HG02798 (cell line): Measurements from ENCODE around the gene SIGLEC7.

Experiments
- ATAC-seq: cut with Tn5 transposase; IDR thresholded peaks from one replicate; pipeline ENCODE4 v1.9.1; 2021; ENCODE audit warnings: mild to moderate bottlenecking; ENCODE audit not compliant: unreplicated experiment, poor library complexity

SIGLEC7 gene

DNA sequence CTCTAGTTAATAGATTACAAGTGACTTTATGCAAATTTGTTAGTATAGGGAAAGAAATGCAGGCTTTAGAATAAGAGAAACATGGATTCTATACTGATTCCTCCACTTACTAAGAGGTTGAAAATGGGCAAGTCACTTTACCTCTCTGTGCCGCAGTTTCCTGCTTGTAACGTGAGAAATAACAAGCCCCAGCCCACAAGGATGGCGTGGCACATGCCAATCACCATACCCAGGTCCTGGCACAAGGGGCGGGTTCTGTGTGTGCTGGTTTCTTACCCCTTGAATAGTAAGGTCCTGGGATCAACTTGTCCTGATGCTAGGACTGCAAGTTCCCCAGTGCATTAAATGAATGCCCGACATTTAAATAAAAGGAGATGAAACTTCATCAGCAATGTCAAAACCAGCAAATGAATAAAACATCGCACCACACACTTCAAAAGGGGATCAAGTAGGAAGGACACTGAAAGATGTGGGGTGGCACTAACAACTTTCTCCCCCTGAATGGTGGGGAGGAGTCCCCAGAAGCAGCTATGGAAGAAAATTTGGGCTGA, 25.3 kb upstream of the SIGLEC7 start:
- ATAC-seq = no peak

- no peak for ATAC-seq
These were observed 23.0 kb upstream of the SIGLEC7 start for GRCh38 chr19:51119101-51119500.

GRCh38 chr19:51119611-51120010, 22.5 kb upstream of the SIGLEC7 start:
- ATAC-seq = no peak

DNA sequence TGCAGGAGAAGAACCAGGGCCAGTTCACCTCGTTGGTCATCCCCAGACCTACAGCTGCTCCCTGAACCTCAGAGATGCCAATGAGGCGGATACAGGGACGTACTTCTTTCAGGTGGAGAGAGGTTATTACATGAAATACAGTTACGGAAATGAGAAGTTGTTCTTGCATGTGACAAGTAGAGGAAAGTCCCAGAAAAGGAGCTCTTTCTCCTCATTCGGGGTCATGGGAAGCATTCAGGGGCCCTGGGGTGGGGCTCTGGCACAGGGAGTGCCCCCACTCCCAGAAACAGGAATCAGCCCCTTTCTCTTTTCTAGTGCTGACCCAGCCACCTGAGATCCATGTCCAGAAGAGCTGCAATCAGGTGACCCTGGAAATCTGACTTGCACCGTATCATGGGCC, 21.9 kb upstream of the SIGLEC7 start:
- ATAC-seq = no peak

GRCh38 chr19:51121257-51121656, 20.8 kb upstream of the SIGLEC7 start:
- ATAC-seq = no peak

GRCh38 chr19:51122112-51122981, 19.8 kb upstream of the SIGLEC7 start:
- ATAC-seq = no peak

DNA sequence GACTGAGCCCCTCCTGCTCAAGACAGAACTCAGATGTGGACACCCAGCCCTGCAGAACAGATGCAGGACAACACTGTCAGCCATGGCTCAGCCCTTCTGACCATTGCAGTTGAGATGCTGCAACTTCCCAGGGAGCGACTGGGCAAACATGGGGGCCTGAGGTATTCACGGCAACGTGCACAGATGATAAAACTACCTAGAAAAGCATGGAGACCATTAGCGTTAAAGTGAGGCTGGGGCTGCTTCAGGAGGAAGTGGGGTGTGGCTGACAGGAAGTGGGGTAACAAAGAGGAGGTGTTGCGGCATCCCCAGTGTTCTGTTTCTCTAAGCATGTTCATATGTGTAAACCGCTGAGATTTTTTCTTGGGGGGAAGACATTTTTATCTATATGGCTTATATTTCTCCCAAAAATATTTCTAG, 18.7 kb upstream of the SIGLEC7 start:
- ATAC-seq = no peak

DNA sequence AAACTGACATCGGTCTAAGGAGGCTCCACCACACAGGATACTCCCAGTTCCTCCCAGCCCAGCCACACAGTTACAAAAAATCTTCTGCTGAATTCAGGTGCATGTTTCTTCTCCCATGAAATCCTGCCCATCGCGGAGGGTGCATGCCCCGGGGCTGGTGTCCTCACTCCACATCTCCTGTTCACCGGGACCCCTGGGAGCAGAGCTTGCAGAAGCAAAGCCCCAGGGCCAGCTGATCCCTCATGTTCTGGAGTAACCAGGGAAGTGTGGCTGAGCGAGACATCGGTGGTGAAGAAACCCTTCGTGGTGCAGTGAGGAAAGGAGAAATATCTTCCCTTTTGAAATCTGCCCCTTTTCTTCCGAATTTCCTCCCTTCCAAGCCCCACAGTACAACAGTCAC, 18.3 kb upstream of the SIGLEC7 start:
- ATAC-seq = no peak

DNA sequence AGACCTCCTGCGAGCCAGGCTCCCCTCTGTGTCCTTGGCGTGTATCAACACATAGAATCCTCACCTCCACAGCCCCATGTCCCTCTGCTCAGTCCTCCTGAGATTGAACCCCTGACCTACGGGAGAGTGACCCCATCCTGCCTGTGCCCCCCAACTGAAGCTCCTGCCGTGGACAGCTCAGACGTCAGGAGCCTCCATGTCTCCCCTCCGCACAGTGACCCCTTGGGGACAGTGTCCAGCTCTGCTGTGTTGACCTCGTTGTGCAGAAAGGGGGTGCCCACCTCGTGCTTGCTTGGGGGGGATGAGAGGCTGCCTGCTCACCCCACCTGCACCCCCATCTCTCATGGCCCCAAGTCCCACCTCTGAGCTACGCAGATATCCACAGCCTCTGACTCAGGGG, 17.9 kb upstream of the SIGLEC7 start:
- ATAC-seq = no peak

GRCh38 chr19:51124729-51125128, 17.4 kb upstream of the SIGLEC7 start, which contains the start of gene SIGLEC9:
Gene SIGLEC9, plus strand, starts transcription at chr19:51124906. Its CDS starts 69 bp downstream, at chr19:51124975.
- ATAC-seq = no peak

GRCh38 chr19:51125421-51126075, 16.6 kb upstream of the SIGLEC7 start:
- ATAC-seq = no peak

DNA sequence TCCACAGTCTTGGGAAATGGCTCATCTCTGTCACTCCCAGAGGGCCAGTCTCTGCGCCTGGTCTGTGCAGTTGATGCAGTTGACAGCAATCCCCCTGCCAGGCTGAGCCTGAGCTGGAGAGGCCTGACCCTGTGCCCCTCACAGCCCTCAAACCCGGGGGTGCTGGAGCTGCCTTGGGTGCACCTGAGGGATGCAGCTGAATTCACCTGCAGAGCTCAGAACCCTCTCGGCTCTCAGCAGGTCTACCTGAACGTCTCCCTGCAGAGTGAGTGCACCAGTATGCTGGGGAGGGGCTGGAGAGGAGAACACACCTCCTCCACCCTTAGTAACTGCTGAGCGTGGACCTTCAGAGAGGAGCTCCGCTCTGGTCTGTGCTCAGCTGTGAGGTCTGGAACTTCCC, 15.1 kb upstream of the SIGLEC7 start:
- no peak for ATAC-seq

GRCh38 chr19:51127755-51128154, 14.3 kb upstream of the SIGLEC7 start:
- ATAC-seq = no peak

DNA sequence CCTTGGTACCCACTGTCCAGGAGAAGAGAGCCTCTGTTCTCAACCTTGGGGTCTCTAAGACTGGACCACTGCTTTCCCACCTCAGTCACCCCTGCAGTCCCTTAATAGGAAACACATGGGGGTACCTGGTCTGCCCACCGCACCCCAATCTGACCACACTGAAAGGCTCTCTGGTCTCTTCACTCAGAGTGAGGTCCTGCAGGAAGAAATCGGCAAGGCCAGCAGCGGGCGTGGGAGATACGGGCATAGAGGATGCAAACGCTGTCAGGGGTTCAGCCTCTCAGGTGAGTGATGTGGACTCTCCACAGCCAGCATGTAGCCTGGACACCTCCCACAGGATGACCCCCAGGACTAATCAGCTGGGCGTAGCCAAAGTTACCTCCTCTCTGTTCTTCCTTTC, 13.9 kb upstream of the SIGLEC7 start:
- ATAC-seq = no peak

DNA sequence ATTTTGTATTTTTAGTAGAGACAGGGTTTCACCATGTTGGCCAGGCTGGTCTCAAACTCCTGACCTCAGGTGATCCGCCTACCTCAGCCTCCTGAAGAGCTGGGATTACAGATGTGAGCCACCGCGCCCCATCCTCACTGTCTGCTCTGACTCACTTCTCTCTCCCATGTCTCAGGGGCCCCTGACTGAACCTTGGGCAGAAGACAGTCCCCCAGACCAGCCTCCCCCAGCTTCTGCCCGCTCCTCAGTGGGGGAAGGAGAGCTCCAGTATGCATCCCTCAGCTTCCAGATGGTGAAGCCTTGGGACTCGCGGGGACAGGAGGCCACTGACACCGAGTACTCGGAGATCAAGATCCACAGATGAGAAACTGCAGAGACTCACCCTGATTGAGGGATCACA, 12.4 kb upstream of the SIGLEC7 start:
- ATAC-seq = no peak

DNA sequence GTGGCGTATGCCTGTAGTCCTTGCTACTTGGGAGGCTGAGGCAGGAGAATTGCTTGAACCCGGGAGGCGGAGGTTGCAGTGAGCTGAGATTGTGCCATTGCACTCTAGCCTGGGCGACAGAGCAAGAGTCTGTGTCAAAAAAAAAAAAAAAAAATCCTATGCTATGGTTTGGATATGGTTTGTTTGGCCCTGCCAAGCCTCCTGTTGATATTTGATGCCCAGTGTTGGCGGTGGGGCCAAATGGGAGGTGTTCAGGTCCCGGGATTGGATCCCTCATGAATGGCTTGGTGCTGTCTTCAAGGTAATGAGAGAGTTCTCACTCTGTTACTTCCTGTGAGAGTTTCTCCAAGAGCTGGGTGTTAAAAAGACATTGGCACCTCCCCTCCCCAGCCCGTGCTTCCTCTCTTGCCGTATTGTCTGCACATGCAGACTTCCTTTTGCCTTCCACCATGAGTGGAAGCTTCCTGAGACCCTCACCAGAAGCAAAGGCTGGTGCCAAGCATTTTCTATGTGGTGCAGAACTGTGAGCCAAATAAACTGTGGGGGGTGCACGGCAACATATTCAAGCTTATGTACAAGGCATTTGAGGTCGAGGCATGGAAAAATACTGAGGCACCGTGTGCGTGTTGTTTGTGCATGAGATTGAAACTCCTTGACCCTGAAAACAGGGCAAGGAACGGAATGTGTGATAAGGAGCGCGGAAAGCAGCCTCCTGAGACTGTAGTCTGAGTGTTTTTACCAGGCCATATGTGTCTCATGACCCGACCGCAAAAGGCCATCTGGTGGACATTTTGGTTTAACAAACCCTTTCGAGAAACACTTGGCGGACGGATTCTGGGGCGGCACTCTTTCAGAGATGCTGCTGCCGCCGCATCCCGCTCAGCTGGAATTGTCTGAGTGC, 10.1 kb upstream of the SIGLEC7 start:
- no peak for ATAC-seq

DNA sequence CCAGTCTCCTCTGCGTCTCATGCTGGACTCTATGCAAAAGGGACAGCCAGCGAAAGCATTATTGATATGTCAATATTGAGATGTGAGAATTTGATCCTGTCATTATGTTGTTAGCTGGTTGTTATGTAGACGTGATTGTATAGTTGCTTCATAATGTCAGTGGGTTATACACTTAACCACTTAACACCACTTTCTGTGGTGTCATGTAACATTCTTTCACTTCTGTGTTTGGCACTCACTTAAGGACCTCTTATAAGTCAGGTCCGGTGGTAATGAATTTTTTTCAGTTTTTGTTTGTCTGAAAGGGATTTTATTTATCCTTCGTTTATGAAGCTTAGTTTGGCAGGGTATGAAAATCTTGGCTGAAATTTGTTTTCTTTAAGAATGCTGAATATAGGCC, 7.1 kb upstream of the SIGLEC7 start:
- no peak for ATAC-seq

- ATAC-seq = no peak
These were observed 5.9 kb upstream of the SIGLEC7 start for GRCh38 chr19:51135986-51136762.

GRCh38 chr19:51136851-51137551, 5.1 kb upstream of the SIGLEC7 start:
- ATAC-seq = no peak
